GM03348 (cell line): ENCODE results near the gene AGXT.

Experiments used
- DNase-seq: peaks from one replicate; pipeline ENCODE4 v3.0.0; 2012; ENCODE audit warnings: low spot score

AGXT gene

DNA sequence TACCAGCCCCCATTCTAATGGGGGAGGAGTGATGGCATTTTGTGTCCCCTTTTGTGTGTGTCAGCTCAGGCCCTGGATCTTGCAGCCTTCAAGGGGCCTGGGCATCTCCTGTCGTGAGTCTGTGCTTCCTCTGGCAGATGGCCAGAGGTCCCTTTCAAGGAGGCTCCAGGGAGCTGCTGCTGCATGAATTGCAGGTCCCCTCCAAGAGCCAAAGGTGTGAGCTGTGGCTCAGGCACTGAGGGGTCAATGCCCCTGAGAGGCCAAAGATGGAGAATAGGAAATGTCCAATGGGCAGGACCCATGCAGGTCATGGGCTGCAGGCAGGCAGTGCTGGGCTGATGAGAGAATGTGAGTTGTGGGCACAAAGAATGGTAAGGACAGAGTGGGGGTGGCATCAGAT, 16.9 kb downstream of the AGXT start:
- DNase-seq: no peak

DNA sequence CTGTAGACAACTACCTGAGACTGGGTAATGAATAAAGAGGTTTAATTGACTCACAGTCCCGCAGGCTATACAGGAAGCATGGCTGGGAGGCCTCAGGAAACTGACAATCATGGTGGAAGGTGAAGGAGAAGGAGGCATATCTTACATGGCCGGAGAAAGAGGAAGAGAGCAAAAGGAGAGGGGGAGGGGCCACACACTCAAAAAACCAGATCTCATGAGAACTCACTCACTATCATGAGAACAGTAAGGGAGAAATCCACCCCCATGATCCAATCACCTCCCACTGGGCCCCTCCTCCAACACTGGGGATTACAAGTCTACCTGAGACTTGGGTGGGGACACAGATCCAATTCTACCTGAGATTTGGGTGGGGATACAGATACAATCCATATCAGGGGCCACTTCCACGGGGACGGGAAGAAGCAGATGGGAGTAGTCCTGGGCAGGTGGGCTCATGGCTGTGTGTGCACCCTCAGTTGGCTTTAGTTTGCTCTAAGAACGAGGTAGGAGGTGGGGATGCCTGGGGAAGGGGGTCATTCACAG, 17.5 kb downstream of the AGXT start:
- no peak for DNase-seq

DNA sequence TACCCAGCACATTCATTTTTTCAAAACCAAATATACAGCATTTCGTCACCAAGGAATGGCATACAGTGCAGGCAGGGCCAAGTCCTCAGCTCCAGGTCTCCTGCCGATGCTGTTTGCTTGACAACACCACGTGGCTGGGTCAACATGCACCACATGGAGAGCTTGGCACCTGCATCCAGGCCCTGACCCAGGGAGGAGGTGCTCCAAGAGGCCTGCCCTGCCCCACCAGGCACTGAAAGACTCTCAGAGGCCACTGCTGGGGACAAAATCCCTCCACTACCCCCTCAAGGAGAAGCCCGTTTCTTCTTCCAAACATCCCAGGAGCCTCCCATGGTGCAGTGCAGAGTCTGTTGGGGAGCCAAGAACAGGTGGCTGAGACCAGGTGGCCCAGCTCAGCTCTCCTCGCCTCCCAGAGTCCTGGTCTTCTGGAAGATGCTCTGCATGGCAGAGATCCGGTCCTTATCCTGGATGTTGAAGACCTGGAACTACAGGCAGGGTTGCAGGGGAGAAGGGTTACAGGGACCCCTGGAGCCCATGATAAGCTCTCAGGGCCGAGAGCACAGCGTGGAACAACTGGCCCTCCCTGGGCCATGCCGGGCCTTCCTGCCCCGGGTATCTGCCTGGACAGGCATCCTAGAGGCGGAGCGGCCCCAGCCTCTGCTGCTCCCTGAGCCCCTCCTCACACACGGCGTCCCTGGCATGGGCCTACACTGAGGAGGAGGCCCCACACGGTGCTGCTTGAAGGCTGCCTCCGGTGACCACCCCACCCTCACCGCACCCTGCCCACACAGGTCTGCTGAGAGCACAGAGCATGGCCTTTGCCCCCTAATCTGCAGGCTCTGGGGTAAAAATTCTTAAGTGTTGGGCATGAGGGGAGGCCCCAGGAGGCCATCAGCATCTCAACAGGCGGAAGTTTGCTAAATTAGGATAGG, 18.3 kb downstream of the AGXT start:
- no peak for DNase-seq

DNA sequence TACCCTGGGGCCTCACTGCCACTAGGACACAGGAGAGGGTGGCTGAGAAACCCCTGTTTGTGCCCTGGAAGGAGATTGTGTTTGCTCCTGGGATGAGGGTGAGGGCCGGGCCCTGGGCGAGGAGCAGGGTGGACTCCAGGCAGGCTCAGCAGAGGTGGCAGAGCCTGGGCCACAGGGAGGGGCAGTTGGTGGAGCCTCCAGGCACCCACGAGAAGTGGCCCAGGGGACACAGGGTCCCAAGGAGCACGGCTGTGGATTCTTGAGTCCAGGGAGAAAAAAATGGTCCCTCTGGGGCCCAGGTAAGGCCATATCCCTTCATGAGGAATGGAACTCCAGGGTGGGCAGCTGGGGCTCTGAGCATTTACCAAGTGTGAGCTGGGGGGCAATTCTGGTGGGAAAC, 19.0 kb downstream of the AGXT start:
- no peak for DNase-seq

DNA sequence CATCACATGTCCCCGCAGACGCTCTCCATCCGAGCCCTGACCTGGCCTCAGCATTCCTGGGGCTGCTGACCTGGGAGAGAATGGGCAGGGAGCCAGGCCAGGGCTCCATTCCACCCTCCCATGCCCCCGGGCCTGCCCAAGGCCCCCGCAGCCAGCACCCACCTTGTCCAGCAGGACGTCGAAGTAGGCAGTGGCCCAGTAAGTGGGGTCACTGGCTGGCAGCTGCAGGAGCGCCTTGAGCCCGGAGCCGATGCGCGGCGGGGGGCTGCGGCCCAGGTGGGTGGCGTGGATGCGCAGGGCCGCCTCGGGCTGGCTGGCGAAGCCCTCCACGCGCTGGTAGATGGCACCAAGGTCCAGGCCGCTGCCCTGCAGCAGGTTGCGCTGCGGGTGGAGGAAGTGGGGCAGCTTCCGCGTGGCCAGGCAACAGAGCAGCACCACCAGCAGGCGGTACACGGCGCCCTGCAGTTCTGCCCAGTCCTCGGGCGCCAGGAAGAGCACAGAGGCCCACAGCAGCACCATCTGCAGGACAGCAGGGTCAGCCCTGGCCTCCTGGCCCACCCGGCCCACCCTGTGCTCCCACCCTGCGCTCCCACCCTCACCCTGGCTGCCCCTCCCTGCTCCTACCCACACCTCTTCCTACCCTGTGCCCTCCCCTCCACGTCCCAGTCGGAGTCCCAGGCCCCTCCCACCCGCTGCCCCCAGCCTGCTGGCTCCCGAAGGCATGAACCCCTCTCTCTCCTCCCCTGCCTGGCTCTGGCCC, 19.7 kb downstream of the AGXT start:
- no peak for DNase-seq

- no peak for DNase-seq
Observed at GRCh38 chr2:240888890-240889573, 20.4 kb downstream of the AGXT start.

DNA sequence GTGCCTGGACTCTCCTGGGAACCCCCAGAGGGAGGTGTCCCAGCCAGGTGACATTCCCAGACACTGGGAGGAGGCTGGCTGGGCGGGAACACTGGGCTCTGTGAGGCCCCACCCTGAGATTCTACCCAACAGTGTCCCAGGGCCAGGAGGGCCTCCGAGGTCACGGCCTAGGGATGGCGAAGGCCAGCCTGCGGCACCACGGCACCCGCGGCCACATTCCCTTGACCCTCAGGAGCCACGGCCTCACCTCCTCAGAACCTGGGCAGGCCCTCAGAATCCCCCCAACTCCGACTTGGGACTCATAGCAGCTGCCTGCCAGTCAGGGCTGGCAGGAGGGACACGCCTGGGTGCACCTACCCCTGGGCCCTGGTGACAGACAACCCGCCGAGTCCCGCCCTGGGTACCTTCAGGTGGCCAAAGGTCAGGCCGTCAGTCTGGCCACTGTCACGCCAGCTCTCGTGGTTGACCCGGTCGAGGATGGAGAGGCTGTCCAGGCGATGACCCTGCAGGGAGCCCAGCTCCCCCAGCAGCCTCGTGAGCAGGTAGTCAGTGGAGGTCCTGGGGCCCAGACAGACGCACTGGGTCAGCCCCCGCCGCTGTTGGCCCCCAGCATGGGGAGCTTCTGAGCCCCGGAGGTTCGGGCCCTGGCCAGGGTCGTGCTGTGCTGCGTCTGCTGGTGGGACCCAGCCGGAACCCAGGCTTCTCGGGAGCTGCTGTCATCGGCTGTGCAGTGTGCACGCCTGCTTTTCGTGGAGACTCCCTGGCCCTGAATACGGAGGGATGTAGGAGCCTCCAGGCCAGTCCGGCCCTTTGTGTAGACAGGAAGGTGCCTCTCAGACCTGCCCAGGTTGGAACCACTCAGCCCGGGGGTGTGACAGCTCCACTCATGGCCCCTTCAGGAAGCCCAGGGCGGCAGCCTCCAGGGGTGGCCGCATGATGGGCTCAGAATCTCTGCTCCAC, 21.3 kb downstream of the AGXT start:
- no peak for DNase-seq

GRCh38 chr2:240890691-240891090, 22.1 kb downstream of the AGXT start:
- DNase-seq: no peak

GRCh38 chr2:240891492-240892340, 23.1 kb downstream of the AGXT start:
- DNase-seq: no peak

DNA sequence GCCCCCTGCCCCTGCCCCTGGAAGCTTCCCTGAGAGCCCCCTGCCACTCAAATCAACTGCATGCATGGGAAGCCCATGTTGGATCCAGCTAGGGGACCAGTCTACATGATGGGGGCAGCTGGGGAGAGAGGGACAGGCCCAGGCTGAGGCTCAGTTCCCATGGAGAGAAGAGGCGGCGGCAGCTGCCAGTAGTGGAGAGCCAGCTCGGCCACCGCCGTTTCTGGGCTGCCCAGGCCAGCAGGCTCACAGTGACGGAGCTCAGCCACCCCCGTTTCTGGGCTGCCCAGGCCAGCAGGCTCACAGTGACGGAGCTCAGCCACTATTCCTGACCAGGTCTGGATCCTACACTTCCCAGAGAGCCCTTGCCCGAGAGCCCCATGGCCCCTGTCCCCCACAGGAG, 23.7 kb downstream of the AGXT start:
- no peak for DNase-seq

DNA sequence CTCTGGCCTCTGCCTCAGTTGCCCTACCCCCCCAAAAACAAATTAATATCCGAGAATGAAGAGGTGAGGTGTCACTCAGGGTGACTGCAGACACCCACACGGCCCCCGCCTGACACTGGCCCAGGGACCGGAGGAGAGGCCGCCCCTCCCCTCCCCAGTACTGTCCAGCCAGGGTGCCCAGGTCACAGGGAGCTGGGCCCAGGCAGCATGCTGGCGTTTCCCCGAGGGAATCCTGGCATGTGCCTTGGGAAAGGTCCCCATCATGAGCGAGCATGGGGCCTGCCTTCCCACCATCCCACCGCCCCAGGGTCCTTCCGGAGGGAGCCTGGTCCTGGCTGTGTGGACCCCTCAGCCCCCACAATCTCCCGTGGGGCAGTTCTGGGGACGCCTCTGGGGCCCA, 24.3 kb downstream of the AGXT start:
- no peak for DNase-seq

- DNase-seq: no peak
Observed at GRCh38 chr2:240893363-240893844, 24.8 kb downstream of the AGXT start.

DNA sequence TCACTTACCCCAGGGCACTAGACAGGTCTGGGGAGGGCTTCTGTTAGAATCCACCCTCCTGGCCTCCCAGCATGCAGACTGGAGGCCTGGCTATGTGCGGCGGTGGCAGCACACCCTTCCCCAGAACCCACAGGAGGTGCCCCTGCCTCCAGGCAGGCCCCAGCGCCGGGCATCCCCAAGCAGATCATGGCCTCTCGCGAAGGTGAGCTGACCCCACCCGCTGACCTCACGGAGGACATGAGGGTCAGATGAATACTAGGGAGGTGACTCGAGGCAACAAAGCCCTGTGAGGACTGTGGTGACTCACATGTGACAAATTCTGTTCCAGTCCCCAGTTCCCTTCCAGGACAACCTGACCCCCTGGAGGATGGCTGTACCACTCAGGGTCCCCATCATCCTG, 25.4 kb downstream of the AGXT start:
- DNase-seq: no peak

- no peak for DNase-seq
Observed at GRCh38 chr2:240894836-240895558, 26.4 kb downstream of the AGXT start.

- DNase-seq: no peak
Observed at GRCh38 chr2:240895656-240896388, 27.2 kb downstream of the AGXT start, which contains the start of gene MAB21L4. MAB21L4 (minus strand) TSS chr2:240896156; CDS start chr2:240895997, 159 bp downstream.

DNA sequence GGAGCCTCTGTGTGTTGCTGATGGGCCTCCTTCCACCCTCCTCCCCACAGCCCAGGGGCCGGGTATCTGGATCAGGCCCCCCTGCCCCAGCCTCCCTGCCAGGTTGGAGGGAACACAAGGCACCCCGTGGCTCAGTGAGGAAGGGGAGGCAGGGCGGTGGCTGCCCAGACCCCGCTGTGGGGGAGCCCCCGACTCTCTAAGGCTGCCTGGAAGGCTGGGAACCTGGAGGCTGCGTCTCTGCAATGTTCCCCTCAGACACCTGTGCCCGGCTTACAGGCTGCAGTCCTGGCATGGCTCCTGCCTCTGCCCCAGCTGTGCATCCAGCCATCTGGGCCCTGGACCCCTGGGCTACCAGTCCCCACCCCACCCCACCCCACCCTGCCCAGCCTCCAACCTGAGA, 27.8 kb downstream of the AGXT start:
- no peak for DNase-seq

DNA sequence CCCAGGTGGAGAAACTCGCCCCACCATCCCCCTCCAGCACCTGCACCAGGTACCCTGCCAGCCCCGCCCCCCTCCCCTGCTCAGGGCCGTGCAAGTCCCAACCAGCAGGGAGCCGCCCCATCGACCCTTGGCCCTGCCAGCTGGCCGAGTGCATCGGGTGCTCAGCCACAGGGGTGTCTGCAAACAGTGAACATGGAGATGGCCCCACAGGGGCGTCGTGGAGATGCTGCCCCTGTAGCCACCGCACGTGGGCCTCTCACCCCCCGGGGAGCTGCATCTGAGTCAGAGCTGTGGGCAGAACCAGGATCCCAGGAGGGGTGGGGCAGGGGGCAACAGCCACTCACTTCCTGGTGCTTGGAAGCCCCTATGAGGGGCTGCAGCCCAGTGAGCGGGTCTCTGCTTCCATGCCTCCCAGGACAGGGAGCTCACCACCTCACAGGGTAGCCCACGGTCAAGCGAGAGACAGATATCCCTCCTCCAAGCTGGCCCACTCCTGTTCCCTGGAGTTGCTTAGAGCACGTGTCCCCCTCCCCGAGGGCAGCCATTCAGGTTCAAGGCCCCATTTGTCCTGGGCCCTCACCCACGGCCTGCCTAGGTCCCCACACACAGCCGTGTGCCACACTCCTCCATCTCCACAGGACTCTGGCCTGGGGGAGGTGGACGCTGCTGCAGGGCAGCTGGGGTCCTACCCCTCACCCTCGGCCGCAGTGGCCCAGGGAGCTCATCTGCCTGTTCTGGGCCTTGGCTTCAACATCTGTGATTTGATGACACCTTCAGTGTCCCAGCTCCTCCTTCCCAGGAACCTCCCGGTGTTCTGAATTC, 28.5 kb downstream of the AGXT start:
- no peak for DNase-seq
